Posterior cingulate gyrus (tissue), 11 donors: ENCODE results near the gene ZBP1.

Source experiments
- DNase-seq, 10 donors: peaks; one replicate each; pipeline versions ENCODE4 v3.0.0 to v3.0.0-alpha.2; 2020 to 2021; ENCODE audit warnings: mixed read lengths in 3 of 10
- intact Hi-C: fragments of 100-400 bp; cut with DNase I; formaldehyde crosslinking; loops from one replicate; pipeline ENCODE4 v1.15.1; 2023

Gene ZBP1

DNA sequence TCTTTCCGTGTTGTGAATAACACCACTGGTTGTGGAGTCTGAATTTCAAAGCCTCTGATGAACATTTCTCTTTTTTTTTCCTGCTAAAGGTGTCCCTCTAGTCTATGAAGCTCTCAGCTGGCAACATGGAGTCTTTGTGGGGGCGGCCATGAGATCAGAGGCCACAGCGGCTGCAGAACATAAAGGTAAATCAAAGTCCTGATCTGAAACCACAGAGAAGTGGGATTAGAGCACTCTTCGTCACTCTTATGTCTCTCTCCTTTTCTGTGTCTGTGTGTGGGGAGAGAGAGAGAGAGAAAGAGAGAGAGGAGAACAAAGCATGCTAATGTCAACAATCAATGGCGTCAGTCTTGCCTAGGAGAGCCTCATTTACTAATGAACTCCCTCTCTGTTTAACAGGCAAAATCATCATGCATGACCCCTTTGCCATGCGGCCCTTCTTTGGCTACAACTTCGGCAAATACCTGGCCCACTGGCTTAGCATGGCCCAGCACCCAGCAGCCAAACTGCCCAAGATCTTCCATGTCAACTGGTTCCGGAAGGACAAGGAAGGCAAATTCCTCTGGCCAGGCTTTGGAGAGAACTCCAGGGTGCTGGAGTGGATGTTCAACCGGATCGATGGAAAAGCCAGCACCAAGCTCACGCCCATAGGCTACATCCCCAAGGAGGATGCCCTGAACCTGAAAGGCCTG lies 55.1 kb downstream of the ZBP1 start:
- peak in 1 of 10 donors; percentile 25 for DNase-seq
- intact Hi-C loops = no loop called here

- intact Hi-C loops = no loop called here
- DNase-seq = peak in 1 of 10 donors; percentile 42
These were observed 55.9 kb downstream of the ZBP1 start for GRCh38 chr20:57564180-57564802.

DNA sequence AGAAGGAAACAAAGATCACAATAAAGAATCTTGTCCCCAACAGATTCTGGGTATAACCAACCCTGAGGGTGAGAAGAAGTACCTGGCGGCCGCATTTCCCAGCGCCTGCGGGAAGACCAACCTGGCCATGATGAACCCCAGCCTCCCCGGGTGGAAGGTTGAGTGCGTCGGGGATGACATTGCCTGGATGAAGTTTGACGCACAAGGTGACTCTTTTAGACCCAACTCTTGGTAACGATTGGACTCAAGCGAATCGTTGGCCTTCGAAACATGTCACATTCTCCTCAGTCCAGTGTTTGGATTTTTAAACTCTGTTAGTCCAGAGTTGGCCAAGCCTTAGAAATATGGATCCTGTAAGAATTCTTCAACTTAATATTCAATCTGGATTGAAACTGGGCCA lies 56.7 kb downstream of the ZBP1 start:
- intact Hi-C loops = no loop called here
- DNase-seq = peak in 1 of 10 donors; percentile 54

DNA sequence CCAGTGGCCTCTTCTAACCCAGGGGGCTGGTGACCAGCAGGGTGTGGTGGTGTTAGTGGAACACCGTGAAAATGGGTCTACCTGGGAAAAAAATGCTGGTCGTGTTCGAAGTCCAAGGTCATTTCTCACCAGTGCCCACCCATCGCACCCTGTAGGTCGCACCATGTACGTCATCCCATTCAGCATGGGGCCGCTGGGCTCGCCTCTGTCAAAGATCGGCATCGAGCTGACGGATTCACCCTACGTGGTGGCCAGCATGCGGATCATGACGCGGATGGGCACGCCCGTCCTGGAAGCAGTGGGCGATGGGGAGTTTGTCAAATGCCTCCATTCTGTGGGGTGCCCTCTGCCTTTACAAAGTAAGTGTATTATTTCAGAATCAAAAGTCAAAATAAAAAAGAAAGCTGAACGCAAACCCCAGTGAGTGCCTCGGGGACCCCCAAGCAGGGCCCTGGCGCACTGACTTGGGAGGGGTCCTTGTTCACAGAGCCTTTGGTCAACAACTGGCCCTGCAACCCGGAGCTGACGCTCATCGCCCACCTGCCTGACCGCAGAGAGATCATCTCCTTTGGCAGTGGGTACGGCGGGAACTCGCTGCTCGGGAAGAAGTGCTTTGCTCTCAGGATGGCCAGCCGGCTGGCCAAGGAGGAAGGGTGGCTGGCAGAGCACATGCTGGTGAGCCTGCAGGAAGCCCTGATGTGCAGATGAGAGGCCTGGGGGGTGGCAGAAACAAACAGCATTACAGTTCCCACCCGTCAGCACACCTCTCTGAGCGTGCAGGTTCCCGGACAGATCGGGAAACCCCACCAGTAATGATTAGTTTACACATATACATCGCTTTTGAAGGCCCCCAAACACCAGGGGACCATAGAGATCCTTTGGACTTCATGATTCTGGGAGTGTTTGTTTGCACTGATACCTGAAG lies 57.4 kb downstream of the ZBP1 start:
- intact Hi-C loops = no loop called here

GRCh38 chr20:57561356-57562279 lies 58.6 kb downstream of the ZBP1 start:
- intact Hi-C loops = no loop called here

More for the DNA sequence above, 57.4 kb downstream of the ZBP1 start:
- DNase-seq = peak in 1 of 10 donors; percentile 75

GRCh38 chr20:57560554-57561355 lies 59.5 kb downstream of the ZBP1 start, which contains the start of gene PCK1:
PCK1 (plus strand) TSS chr20:57561110; CDS start chr20:57561412, 302 bp downstream.
- no peak for DNase-seq
- intact Hi-C loops = no loop called here

More at GRCh38 chr20:57561356-57562279, 58.6 kb downstream of the ZBP1 start:
- DNase-seq = no peak

- DNase-seq = peak in 1 of 10 donors; percentile 45
- intact Hi-C loops = no loop called here
These were observed 60.3 kb downstream of the ZBP1 start for GRCh38 chr20:57559658-57560553.

- intact Hi-C loops = no loop called here
- DNase-seq = no peak
These were observed 61.0 kb downstream of the ZBP1 start for GRCh38 chr20:57559289-57559634.

DNA sequence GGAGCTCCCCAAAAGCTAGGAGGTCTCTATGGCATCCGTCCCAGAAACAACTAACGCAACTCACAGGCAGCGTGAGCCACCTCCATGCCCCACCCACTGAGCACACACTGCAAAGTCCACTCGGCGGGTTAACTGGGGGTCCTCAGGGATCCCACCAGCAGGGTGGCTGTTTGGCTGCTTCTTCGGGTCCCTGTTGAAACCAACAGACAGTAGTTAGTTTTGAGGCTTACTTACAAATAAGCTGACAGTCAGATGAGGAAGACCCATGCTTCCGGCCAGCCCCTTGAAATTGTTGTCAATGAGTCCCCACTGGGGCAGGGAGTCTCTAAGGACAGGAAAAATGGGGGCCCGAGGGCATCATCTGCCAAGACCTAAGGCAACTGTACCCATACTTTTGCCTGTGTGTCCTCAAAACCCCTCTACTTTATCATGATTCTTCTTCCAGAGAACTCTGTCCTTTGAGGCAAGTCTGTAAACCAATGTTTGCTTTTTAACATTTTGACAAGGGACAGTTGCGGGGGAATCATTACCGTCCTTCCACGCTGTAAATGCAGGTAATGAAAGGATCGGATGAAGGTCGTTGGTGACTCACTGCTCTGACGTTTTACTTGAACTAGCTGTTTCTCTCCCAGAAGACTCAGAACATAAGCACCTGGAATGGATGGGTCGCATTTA lies 61.5 kb downstream of the ZBP1 start:
- peak in 1 of 10 donors; percentile 46 for DNase-seq
- intact Hi-C loops = no loop called here

DNA sequence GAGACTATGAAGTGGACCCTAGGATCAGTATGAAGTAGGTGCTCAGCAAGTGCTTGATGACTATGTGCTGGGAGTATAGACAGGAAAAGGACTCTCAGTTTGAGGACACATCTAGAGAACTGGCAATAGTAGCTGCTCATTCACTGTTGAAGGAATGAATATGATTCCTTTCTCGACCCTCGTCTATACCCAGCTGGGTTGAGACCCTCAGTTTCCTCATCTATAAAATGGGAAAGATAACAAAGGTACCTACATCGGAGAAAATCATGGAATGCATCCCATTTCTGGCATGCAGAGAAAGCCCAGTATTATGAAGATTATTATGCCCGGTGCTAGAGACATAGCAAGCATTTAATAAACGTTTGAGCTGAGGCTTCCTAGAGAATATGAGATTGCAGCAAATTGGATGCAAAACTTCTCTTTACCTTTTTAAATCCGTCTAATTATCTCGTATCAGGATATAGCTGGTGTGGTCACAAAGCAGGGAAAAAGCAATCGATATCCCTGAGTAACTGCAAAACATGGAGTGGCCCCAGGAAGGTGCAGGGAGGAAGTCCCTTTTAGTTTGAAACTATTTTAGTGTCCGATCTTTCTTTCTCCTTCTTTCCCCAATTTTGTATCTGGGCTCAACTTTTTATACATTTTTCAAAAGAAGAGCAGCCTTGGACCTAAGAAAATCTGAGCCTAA lies 62.2 kb downstream of the ZBP1 start:
- no peak for DNase-seq
- intact Hi-C loops = no loop called here

- DNase-seq = peak in 1 of 10 donors; percentile 52
- intact Hi-C loops = no loop called here
These were observed 63.3 kb downstream of the ZBP1 start for GRCh38 chr20:57556980-57557274.

DNA sequence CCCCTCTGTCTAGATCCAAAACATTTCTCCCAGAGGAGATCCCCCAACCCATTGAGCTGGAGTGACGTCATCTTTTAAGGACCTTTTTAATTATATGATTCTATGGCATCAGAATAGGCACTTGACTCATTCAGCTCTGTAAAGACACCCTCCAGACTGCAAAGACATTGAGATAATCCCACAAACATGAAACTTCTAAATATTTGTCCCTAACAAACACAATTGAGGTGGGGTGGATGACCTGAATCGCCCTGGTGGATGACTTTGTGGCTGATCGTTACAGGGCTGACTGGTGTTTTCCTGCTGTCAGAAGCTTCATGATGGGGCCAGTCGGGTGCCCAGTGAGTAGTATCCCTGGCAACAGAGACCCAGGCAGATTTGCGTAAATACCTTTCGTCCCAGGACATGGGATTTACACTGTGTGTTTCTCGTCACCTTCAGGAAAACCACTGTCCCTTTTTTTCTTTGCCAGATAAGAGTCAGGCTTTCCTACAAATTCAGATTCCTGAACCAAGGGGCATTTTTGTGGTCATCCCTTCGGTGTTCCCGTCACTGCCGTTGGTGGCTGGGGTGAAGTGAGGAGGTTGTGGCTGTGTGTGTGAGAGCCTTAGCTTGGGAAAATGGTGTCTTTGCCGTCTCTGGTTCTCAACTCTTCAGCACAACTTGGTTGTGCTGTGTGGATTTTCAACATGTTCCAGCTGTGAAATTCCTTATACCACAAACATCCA lies 64.6 kb downstream of the ZBP1 start:
- no peak for DNase-seq
- intact Hi-C loops = no loop called here
